Suprapubic skin (tissue), 3 donors: ENCODE results near the gene PPP4R3B.

Experiments
- CTCF ChIP-seq, 2 donors: fragments of 200-600 bp in 1 of 2; fragments of 450-650 bp in 1 of 2; sonication (generic) in 1 of 2; IDR thresholded peaks; one replicate each; pipeline ENCODE4 v1.5.1; 2016 to 2019; ENCODE audit warnings: antibody characterized with exemption in 2 of 2, mild to moderate bottlenecking in 1 of 2, moderate library complexity in 1 of 2
- POLR2A ChIP-seq, 2 donors: fragments of 450-650 bp; IDR thresholded peaks; one replicate each; pipeline ENCODE4 v1.6.1; 2017; ENCODE audit warnings: antibody characterized with exemption in 2 of 2, mild to moderate bottlenecking in 2 of 2, moderate library complexity in 2 of 2

DNA sequence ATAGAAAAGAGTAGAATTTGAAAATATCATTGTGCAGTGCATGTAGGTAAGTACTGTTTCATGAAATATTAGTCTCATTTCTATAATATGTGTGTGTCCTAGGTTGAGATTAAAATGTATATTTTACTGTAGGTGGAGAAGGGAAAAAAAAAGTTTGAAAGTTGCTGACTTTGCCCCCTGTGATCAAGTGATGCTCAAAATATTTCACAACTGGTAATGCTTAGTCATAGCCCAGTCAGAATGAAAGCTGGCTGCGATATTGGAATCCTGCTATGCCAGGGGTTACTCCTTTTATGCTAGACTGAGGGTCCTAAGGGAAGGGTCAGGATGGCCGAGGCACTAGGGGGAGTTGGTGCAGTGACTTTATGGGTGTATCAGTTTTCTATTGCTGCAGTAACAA, 117.4 kb downstream of the PPP4R3B start:
- TF ChIP-seq CTCF (IDR thresholded peaks at IDR 0.05) (no peak), POLR2A (IDR thresholded peaks at IDR 0.05) (no peak)
